NCI-H146 (cell line): Measurements from ENCODE around the gene FHOD1.

Experiments
- DNase-seq: peaks from one replicate; lab custom pipeline; 2025; lab: John Stamatoyannopoulos, UW

FHOD1 gene

GRCh38 chr16:67206838-67207248 lies 40.4 kb downstream of the FHOD1 start:
- DNase-seq = no peak

GRCh38 chr16:67206129-67206837 lies 41.0 kb downstream of the FHOD1 start:
- DNase-seq = no peak

GRCh38 chr16:67204076-67204475 lies 43.2 kb downstream of the FHOD1 start:
- DNase-seq = no peak

- no peak for DNase-seq
Measured at GRCh38 chr16:67202956-67203493, 44.3 kb downstream of the FHOD1 start.

GRCh38 chr16:67202426-67202825 lies 44.9 kb downstream of the FHOD1 start:
- no peak for DNase-seq

GRCh38 chr16:67201411-67202345 lies 45.6 kb downstream of the FHOD1 start:
- DNase-seq = no peak

GRCh38 chr16:67200491-67200890 lies 46.8 kb downstream of the FHOD1 start:
- no peak for DNase-seq

GRCh38 chr16:67199808-67200198 lies 47.5 kb downstream of the FHOD1 start:
- peak; percentile 41 for DNase-seq

GRCh38 chr16:67199011-67199807 lies 48.1 kb downstream of the FHOD1 start, which contains the start of gene ELMO3:
ELMO3 (plus strand) TSS chr16:67199131; CDS start chr16:67199327, 196 bp downstream.
- peak; percentile 80 for DNase-seq

GRCh38 chr16:67198238-67198734 lies 49.0 kb downstream of the FHOD1 start:
- no peak for DNase-seq

- no peak for DNase-seq
Measured at GRCh38 chr16:67197704-67198103, 49.6 kb downstream of the FHOD1 start.

GRCh38 chr16:67196881-67197280 lies 50.4 kb downstream of the FHOD1 start:
- DNase-seq = no peak

GRCh38 chr16:67195676-67196075 lies 51.6 kb downstream of the FHOD1 start:
- DNase-seq = no peak

- no peak for DNase-seq
Measured at GRCh38 chr16:67194260-67194659, 53.0 kb downstream of the FHOD1 start.

- DNase-seq = no peak
Measured at GRCh38 chr16:67193536-67193935, 53.7 kb downstream of the FHOD1 start.

- DNase-seq = no peak
Measured at GRCh38 chr16:67192781-67193361, 54.4 kb downstream of the FHOD1 start.

- DNase-seq = peak; percentile 77
Measured at GRCh38 chr16:67191995-67192681, 55.1 kb downstream of the FHOD1 start, which contains the start of gene E2F4. E2F4 (plus strand) TSS chr16:67192155; CDS start chr16:67192228, 73 bp downstream.

- DNase-seq = no peak
Measured at GRCh38 chr16:67191411-67191994, 55.8 kb downstream of the FHOD1 start.

GRCh38 chr16:67190448-67191399 lies 56.6 kb downstream of the FHOD1 start:
- no peak for DNase-seq
